A549 (cell line): ENCODE data around the gene TMEM9. TPM values are rescaled to one million over a fixed set of nuclear protein-coding genes. Genes with fewer than 3 reads are reported as not detected.
A peak's percentile ranks its signal among the peaks of the same experiment; 100 is the strongest.

ENCODE experiments used
- ATAC-seq, 2 experiments: fragments of 200-7000 bp in 1 of 2; fragments of >200 bp in 1 of 2; cut with Nextera tagmentation in 1 of 2; cut with Tn5 transposase in 1 of 2; 3 replicates each; pipeline versions ENCODE4 v1.8.0 to v1.9.1; 2018 to 2020; ENCODE audit warnings: mild to moderate bottlenecking in 1 of 2, moderate library complexity in 1 of 2
- CTCF ChIA-PET: fragments of 300-600 bp; sonication (Branson Sonifier 250); formaldehyde crosslinking; extraction: SDS; loops from one replicate; lab custom pipeline; 2021; ENCODE audit warnings: antibody characterized with exemption, inconsistent platforms; lab: Yijun Ruan, JAX
- POLR2A ChIA-PET: fragments of 350-600 bp; formaldehyde crosslinking; extraction: SDS; loops from one replicate; lab custom pipeline; 2021; ENCODE audit warnings: antibody characterized with exemption, inconsistent platforms; lab: Yijun Ruan, JAX
- DNase-seq, 2 experiments: peaks; one replicate each; pipeline versions ENCODE4 v3.0.0 to v3.0.0-alpha.2; 2011 to 2016; ENCODE audit warnings: low read depth in 1 of 2, low spot score in 1 of 2
- FAIRE-seq: peaks from 2 replicates; lab custom pipeline; 2011; peaks lifted over from hg19 to GRCh38; lab: Jason Lieb, UNC
- H3K27ac ChIP-seq, 2 experiments: fragments of >200 bp; sonication (Bioruptor Twin); formaldehyde crosslinking; 3 replicates each; pipeline ENCODE4 v1.5.1; 2016 to 2017
- H3K4me1 ChIP-seq: fragments of >200 bp; sonication (Bioruptor Twin); formaldehyde crosslinking; 3 replicates; pipeline ENCODE4 v1.6.1; 2016
- H3K4me2 ChIP-seq: fragments of >200 bp; sonication (Bioruptor Twin); formaldehyde crosslinking; 3 replicates; pipeline ENCODE4 v1.6.1; 2016
- H3K4me3 ChIP-seq: fragments of >200 bp; sonication (Bioruptor Twin); formaldehyde crosslinking; 3 replicates; pipeline ENCODE4 v1.5.1; 2016
- H3K9me3 ChIP-seq: fragments of >200 bp; sonication (Bioruptor Twin); formaldehyde crosslinking; 3 replicates; pipeline ENCODE4 v1.6.1; 2016
- CBX8 ChIP-seq: fragments of 200-600 bp; sonication (generic); IDR thresholded peaks from 2 replicates; pipeline ENCODE4 v1.6.1; 2016
- CHD2 ChIP-seq: fragments of 150-350 bp; IDR thresholded peaks from 2 replicates; pipeline ENCODE4 v1.6.1; 2014; ENCODE audit warnings: low read length; ENCODE audit not compliant: partially characterized antibody
- CHD4 ChIP-seq: fragments of 200-600 bp; sonication (generic); IDR thresholded peaks from 2 replicates; pipeline ENCODE4 v1.6.1; 2016; ENCODE audit warnings: antibody characterized with exemption, mild to moderate bottlenecking, borderline replicate concordance
- EHF ChIP-seq: fragments of 250-450 bp; sonication (Bioruptor Pico); IDR thresholded peaks from 2 replicates; pipeline ENCODE4 v1.5.0; 2020; ENCODE audit warnings: mild to moderate bottlenecking
- EHMT2 ChIP-seq: fragments of 200-600 bp; sonication (generic); IDR thresholded peaks from 2 replicates; pipeline ENCODE4 v1.6.1; 2016; ENCODE audit warnings: antibody characterized with exemption, low read depth, mild to moderate bottlenecking, moderate library complexity
- ESRRA ChIP-seq: fragments of 150-350 bp; IDR thresholded peaks from 2 replicates; pipeline ENCODE4 v1.6.1; 2014; ENCODE audit warnings: mild to moderate bottlenecking, low read length, borderline replicate concordance
- FOSL2 ChIP-seq, 2 experiments: fragments of 450-650 bp in 1 of 2; fragments of >200 bp in 1 of 2; sonication (Bioruptor Twin) in 1 of 2; formaldehyde crosslinking; IDR thresholded peaks; 2 replicates each; pipeline versions ENCODE4 v1.5.0 to v1.6.1; 2016 to 2020; ENCODE audit warnings: mild to moderate bottlenecking in 1 of 2, moderate library complexity in 1 of 2
- HES2 ChIP-seq: fragments of >200 bp; sonication (Bioruptor Twin); formaldehyde crosslinking; IDR thresholded peaks from 2 replicates; pipeline ENCODE4 v1.6.1; 2016
- HOXB13 ChIP-seq: fragments of 250-450 bp; sonication (Bioruptor Pico); IDR thresholded peaks from 2 replicates; pipeline ENCODE4 v1.5.0; 2020; ENCODE audit warnings: low read depth, mild to moderate bottlenecking, moderate library complexity
- HOXB5 ChIP-seq: fragments of 250-450 bp; sonication (Bioruptor Pico); IDR thresholded peaks from 2 replicates; pipeline ENCODE4 v1.5.0; 2020; ENCODE audit warnings: mild to moderate bottlenecking, moderate library complexity
- KDM5A ChIP-seq: fragments of 200-600 bp; sonication (generic); IDR thresholded peaks from 2 replicates; pipeline ENCODE4 v1.6.1; 2016; ENCODE audit warnings: antibody characterized with exemption, mild to moderate bottlenecking
- MAFK ChIP-seq: fragments of 450-650 bp; IDR thresholded peaks from 2 replicates; pipeline ENCODE4 v1.6.1; 2014; ENCODE audit not compliant: partially characterized antibody
- MYC ChIP-seq: IDR thresholded peaks from 2 replicates; pipeline ENCODE4 v1.6.1; 2012; ENCODE audit warnings: mild to moderate bottlenecking, inconsistent platforms, low read length, improper control_type of control experiment, borderline replicate concordance
- NFE2L2 ChIP-seq: fragments of 150-350 bp; conservative IDR thresholded peaks from 2 replicates; pipeline ENCODE4 v1.6.1; 2014; ENCODE audit warnings: low read length
- NPAS2 ChIP-seq: fragments of 250-450 bp; sonication (Bioruptor Pico); IDR thresholded peaks from 2 replicates; pipeline ENCODE4 v1.8.0; 2022; ENCODE audit warnings: mild to moderate bottlenecking, moderate library complexity, borderline replicate concordance
- PHF8 ChIP-seq: fragments of 200-600 bp; sonication (generic); IDR thresholded peaks from 2 replicates; pipeline ENCODE4 v1.6.1; 2016; ENCODE audit warnings: low read depth, mild to moderate bottlenecking, antibody characterized with exemption, moderate library complexity, borderline replicate concordance
- POLR2AphosphoS2 ChIP-seq: conservative IDR thresholded peaks from 2 replicates; pipeline ENCODE4 v1.6.1; 2012; ENCODE audit warnings: low read length, improper control_type of control experiment, inconsistent platforms
- RAD21 ChIP-seq, 2 experiments: fragments of >200 bp in 1 of 2; sonication (Bioruptor Twin) in 1 of 2; formaldehyde crosslinking in 1 of 2; IDR thresholded peaks in 1 of 2; conservative IDR thresholded peaks in 1 of 2; 2 replicates in 1 of 2; 3 replicates in 1 of 2; pipeline ENCODE4 v1.6.1; 2012 to 2018; ENCODE audit warnings: inconsistent platforms in 1 of 2
- RCOR1 ChIP-seq: fragments of 150-350 bp; IDR thresholded peaks from 2 replicates; pipeline ENCODE4 v1.6.1; 2014; ENCODE audit warnings: antibody characterized with exemption, low read length, low read depth
- RFX5 ChIP-seq: fragments of 450-650 bp; IDR thresholded peaks from 2 replicates; pipeline ENCODE4 v1.7.1; 2014; ENCODE audit warnings: antibody characterized with exemption, mild to moderate bottlenecking, moderate library complexity
- RNF2 ChIP-seq: fragments of 200-600 bp; sonication (generic); IDR thresholded peaks from 2 replicates; pipeline ENCODE4 v1.6.1; 2016; ENCODE audit warnings: low read depth, mild to moderate bottlenecking, antibody characterized with exemption, moderate library complexity, borderline replicate concordance
- SMC3 ChIP-seq: fragments of >200 bp; sonication (Bioruptor Twin); formaldehyde crosslinking; IDR thresholded peaks from 3 replicates; pipeline ENCODE4 v1.6.1; 2018; ENCODE audit warnings: inconsistent platforms
- SREBF2 ChIP-seq: fragments of 450-650 bp; IDR thresholded peaks from 2 replicates; pipeline ENCODE4 v1.6.1; 2014; ENCODE audit warnings: mild to moderate bottlenecking, moderate library complexity
- ZC3H11A ChIP-seq: fragments of 450-650 bp; IDR thresholded peaks from 2 replicates; pipeline ENCODE4 v1.6.1; 2014; ENCODE audit warnings: antibody characterized with exemption, mild to moderate bottlenecking
- WGBS: methylation state at CpG from one replicate; pipeline ENCODE4 v1.1.6; 2017; ENCODE audit errors: missing lambda C conversion rate; 5-methylcytosine and 5-hydroxymethylcytosine counted together
- polyA plus RNA-seq, 4 experiments: library from polyadenylated mRNA; depleted of rRNA in 3 of 4; stranded (reverse); fragments of >200 nt; fragmentation: RNase III in 1 of 4; extraction: RNeasy Plus Mini Kit Qiagen cat#74134 plus additional on column Dnase treatment in 1 of 4; gene quantifications; 2 replicates in 3 of 4; 3 replicates in 1 of 4; pipeline ENCODE4 v1.2.3, GENCODE V29; 2011 to 2017
- TF ChIP-seq, protein P1 (sequence below): IDR thresholded peaks from 2 replicates; pipeline ENCODE4 v1.6.1; 2012; ENCODE audit warnings: low read depth, borderline replicate concordance

Gene TMEM9
- polyA plus RNA-seq, 2 of the 4 experiments (the other 2 are of a cell fraction) = 86.8 to 97.0 TPM

DNA sequence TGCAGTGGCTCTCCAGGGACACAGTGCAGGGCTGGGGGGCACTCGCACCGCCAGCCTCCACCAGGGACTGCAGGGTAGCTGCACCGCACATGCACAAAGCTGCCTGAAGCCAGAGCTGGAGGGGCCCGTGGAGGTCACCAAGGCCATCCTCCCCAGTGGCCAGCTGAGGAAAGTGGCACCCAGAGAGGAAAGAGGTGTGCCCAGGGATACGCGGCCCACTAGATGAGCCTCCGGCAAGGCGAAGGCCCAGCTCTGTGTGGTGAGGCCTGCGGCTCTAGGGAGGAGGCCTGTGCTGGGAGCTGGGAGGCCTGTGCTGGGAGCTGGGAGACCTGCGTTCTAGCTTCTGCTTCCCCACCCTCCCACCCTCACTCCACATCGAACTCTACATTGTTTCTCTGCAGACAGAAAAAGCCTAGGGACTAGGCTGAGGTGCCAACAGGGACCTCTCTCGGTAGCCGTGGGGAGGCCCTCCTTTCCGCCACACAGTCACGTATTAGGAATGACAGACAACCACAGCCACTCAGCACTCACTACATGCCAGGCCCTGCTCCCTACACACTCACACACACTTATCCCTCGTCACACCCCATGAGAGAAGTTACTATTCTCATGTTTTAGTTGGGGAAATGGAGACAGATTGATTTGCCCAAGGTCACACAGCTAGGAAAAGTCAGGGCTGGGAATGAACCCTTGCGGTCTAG, 26.4 kb downstream of the TMEM9 start:
- DNase-seq (no peak), FAIRE-seq (no peak), ATAC-seq (peak in 1 of 2 experiments; percentile 11; a peak in 2 of 6 replicates)
- ChIA-PET CTCF (interaction anchor here (0.8 to 1.5 kb wide), 4 partner anchors 9 to 18 kb away, joined by 3 to 5 read pairs (median 4); no protein-coding TSS in a partner anchor), POLR2A (no interaction called here)
- Histone ChIP-seq H3K9me3 (no peaks in the 10 kb centered on the region), H3K4me3 (no peak overlapping the region), H3K27ac (peak overlapping the region in 1 of 2 experiments; percentile 73; a peak in 2 of 6 replicates), H3K4me1 (peaks cover 19% of the 10 kb centered on the region; the same call in 2 of the 3 replicates), H3K4me2 (no peak overlapping the region)
- 92% methylated on average over 16 of the region's 17 CpGs for WGBS
- TF ChIP-seq RNF2 = no peak
- no peak for TF ChIP-seq POLR2AphosphoS2
- TF ChIP-seq CBX8 = no peak
- no peak for TF ChIP-seq CHD4
- TF ChIP-seq ESRRA = no peak
- no peak for TF ChIP-seq KDM5A
- TF ChIP-seq HOXB13 = no peak
- no peak for TF ChIP-seq SMC3

DNA sequence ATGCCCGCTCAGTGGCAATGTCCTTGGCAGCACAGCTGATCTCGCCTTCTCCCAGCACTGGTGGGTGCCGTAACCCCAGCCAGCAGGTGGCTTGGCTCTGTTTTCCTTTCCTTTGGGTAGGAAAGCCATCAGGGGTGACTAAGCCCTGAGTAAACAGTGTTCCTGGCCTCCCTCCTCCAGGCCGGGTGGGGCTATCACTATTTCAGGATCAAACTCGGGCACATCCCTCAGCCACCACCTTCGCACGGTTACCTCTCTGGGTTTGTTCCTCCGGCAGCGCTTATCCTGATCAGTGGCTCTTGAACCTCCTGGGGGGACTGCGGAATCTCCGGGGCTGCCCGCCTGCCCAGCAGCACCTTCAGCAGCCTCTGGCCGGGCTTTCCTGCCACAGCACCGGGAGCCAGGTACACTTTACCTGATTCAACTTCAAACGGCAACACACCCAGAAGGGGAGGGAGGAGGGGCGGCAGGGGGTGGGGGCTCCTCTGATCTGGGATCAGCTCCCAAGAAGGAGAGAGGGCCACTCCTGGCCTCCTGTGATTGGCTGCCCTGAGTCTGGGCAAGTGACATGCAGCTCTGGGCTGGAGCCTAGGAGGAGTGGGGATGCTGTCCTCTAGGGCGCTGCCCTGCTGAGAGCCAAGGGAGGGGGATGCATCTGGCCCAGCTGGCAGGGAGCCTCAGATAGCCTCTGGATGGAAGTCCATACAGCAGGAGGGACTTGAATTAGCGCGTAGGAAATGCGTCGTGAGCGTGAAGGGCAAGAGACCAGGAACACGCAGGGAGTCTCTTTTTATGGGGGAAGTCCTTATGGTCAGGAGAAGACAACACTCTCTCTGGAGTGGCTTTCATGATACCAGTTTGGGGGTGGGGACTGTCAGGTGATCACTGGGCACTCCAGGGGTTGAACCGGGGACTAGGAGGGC, 27.2 kb downstream of the TMEM9 start, which contains the start of gene ASCL5:
Gene ASCL5 (minus strand): TSS at position 353 of the 923 bp plus-strand sequence. CDS start 11,812 bp downstream, outside the sequence.
- ATAC-seq (peak; percentile 80 to 88), FAIRE-seq (no peak), DNase-seq (peak; percentile 53 to 84)
- POLR2A ChIA-PET = no interaction called here
- 57% methylated on average over 20 of the region's 24 CpGs for WGBS
- Histone ChIP-seq H3K4me3 (no peak within 1 kb of the TSS), H3K9me3 (no peaks in the 10 kb centered on the region), H3K4me2 (peak within 1 kb of the TSS; percentile 70), H3K27ac (peak within 1 kb of the TSS; percentile 36 to 73; a peak in 4 of 6 replicates), H3K4me1 (peaks cover 19% of the 10 kb centered on the region; the same call in 2 of the 3 replicates)
- TF ChIP-seq SREBF2 (no peak), NPAS2 (no peak), RAD21 (conservative IDR thresholded peaks at IDR 0.05 in 1 of 2, IDR thresholded peaks at IDR 0.05 in 1 of 2) (0 out of 5 replicates have a peak, but pooled peaks of 1 of the 2 experiments have one; percentile 16), NFE2L2 (no peak), FOSL2 (IDR thresholded peaks at IDR 0.05) (peak; percentile 24; the same call in 1 of the 2 replicates), FOSL2 (CRISPR knock-in tag; IDR thresholded peaks at IDR 0.05) (peak; percentile 69)
- CTCF ChIA-PET = interaction anchor here (0.7 to 2.1 kb wide), 12 partner anchors 8 to 96 kb away, joined by 3 to 11 read pairs (median 4); no protein-coding TSS in a partner anchor

DNA sequence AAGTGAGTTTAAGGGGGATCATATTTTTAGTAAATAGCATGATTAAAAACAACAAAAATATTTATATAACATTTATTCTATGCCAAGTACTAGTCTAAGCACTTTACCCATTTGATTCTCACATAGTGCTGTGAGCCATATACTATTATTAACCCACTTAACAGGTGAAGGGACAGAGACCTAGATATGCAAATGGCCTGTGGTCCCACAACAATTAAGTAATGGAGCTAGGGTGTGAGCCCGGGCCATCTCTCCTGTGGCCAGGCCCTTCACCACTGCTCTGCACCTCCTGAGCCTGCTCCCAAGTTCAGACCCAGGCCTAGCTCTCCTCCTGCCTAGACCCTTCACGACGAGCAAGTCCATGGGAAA, 27.8 kb downstream of the TMEM9 start:
- POLR2A ChIA-PET = no interaction called here

More for the DNA sequence above, 27.8 kb downstream of the TMEM9 start:
- 44% methylated on average over 3 of the region's 3 CpGs for WGBS
- ATAC-seq = no peak
- Histone ChIP-seq H3K9me3 (no peaks in the 10 kb centered on the region), H3K27ac (peak overlapping the region in 1 of 2 experiments; percentile 73; a peak in 1 of 6 replicates), H3K4me1 (peaks cover 19% of the 10 kb centered on the region; the same call in 2 of the 3 replicates), H3K4me3 (no peak overlapping the region), H3K4me2 (peak overlapping the region; percentile 70)
- TF ChIP-seq, protein P1, sequence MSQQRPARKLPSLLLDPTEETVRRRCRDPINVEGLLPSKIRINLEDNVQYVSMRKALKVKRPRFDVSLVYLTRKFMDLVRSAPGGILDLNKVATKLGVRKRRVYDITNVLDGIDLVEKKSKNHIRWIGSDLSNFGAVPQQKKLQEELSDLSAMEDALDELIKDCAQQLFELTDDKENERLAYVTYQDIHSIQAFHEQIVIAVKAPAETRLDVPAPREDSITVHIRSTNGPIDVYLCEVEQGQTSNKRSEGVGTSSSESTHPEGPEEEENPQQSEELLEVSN = no peak
- TF ChIP-seq HOXB5 (CRISPR knock-in tag) (no peak), CHD2 (no peak), PHF8 (no peak), HES2 (no peak), NPAS2 (no peak), RCOR1 (no peak), EHMT2 (no peak), ZC3H11A (no peak), MAFK (no peak), KDM5A (no peak), MYC (no peak), RFX5 (no peak), EHF (CRISPR knock-in tag) (no peak)
- no peak for FAIRE-seq
- CTCF ChIA-PET = interaction anchor here (0.7 to 2.1 kb wide), 12 partner anchors 9 to 97 kb away, joined by 3 to 11 read pairs (median 4); no protein-coding TSS in a partner anchor
- DNase-seq = no peak
